PC-9 (cell line): ENCODE results near the gene PLAC1.

Experiments used
- CTCF ChIP-seq: fragments of 200-600 bp; sonication (generic); conservative IDR thresholded peaks from 2 replicates; pipeline ENCODE4 v1.6.1; 2017; ENCODE audit warnings: mixed run types, antibody characterized with exemption, mild to moderate bottlenecking, moderate library complexity
- EZH2 ChIP-seq: fragments of 200-600 bp; sonication (generic); IDR thresholded peaks from 2 replicates; pipeline ENCODE4 v1.8.0; 2017; ENCODE audit warnings: antibody characterized with exemption, low read depth

- no peak for TF ChIP-seq CTCF
- no peak for TF ChIP-seq EZH2
These were observed 57.6 kb downstream of the PLAC1 start for GRCh38 chrX:134600714-134601113.
